Measurements from ENCODE around the gene ADGRL2.
A peak's percentile ranks its signal among the peaks of the same experiment; 100 is the strongest.

ADGRL2 gene

GRCh38 chr1:81982523-81982922, 181.8 kb downstream of the ADGRL2 start:
- no peak for DNase-seq (ENCODE audit: low read depth)

- peak; percentile 10 for DNase-seq (ENCODE audit: low read depth)
Measured at GRCh38 chr1:81989524-81989923, 188.8 kb downstream of the ADGRL2 start.

- DNase-seq (ENCODE audit: low read depth), result no peak
Measured at GRCh38 chr1:81990241-81990640, 189.5 kb downstream of the ADGRL2 start.

GRCh38 chr1:81998165-81998564, 197.4 kb downstream of the ADGRL2 start:
- DNase-seq (ENCODE audit: low read depth), result no peak

GRCh38 chr1:81999364-81999763, 198.6 kb downstream of the ADGRL2 start:
- no peak for DNase-seq (ENCODE audit: low read depth)

- no peak for DNase-seq (ENCODE audit: low read depth)
Measured at GRCh38 chr1:82000221-82000620, 199.5 kb downstream of the ADGRL2 start.

GRCh38 chr1:82001345-82001744, 200.6 kb downstream of the ADGRL2 start:
- no peak for DNase-seq (ENCODE audit: low read depth)

- no peak for DNase-seq (ENCODE audit: low read depth)
Measured at GRCh38 chr1:82007804-82008203, 207.1 kb downstream of the ADGRL2 start.

- no peak for DNase-seq (ENCODE audit: low read depth)
Measured at GRCh38 chr1:82013702-82014101, 213.0 kb downstream of the ADGRL2 start.

GRCh38 chr1:82015444-82015843, 214.7 kb downstream of the ADGRL2 start:
- no peak for DNase-seq (ENCODE audit: low read depth)

- DNase-seq (ENCODE audit: low read depth), result no peak
Measured at GRCh38 chr1:82018319-82018718, 217.6 kb downstream of the ADGRL2 start.

- no peak for DNase-seq (ENCODE audit: low read depth)
Measured at GRCh38 chr1:82019508-82019907, 218.8 kb downstream of the ADGRL2 start.

- DNase-seq (ENCODE audit: low read depth), result no peak
Measured at GRCh38 chr1:82030830-82031229, 230.1 kb downstream of the ADGRL2 start.

GRCh38 chr1:82032068-82032467, 231.3 kb downstream of the ADGRL2 start:
- no peak for DNase-seq (ENCODE audit: low read depth)

GRCh38 chr1:82034812-82035211, 234.1 kb downstream of the ADGRL2 start:
- DNase-seq (ENCODE audit: low read depth), result no peak
